Peyer's patch (tissue), 4 donors: ENCODE results near the gene SPATA3.

Experiments used
- POLR2A ChIP-seq, 2 donors: fragments of 450-650 bp; IDR thresholded peaks; one replicate each; pipeline ENCODE4 v1.5.1; 2017; ENCODE audit warnings: antibody characterized with exemption in 2 of 2, mild to moderate bottlenecking in 2 of 2, moderate library complexity in 2 of 2
- TF ChIP-seq, protein P1 (sequence below), 6 experiments: fragments of 450-650 bp in 4 of 6; fragments of 200-600 bp in 2 of 6; sonication (generic) in 1 of 6; IDR thresholded peaks; one replicate each; pipeline ENCODE4 v1.5.1; 2017 to 2019; ENCODE audit warnings: antibody characterized with exemption in 6 of 6, mild to moderate bottlenecking in 3 of 6, moderate library complexity in 1 of 6

DNA sequence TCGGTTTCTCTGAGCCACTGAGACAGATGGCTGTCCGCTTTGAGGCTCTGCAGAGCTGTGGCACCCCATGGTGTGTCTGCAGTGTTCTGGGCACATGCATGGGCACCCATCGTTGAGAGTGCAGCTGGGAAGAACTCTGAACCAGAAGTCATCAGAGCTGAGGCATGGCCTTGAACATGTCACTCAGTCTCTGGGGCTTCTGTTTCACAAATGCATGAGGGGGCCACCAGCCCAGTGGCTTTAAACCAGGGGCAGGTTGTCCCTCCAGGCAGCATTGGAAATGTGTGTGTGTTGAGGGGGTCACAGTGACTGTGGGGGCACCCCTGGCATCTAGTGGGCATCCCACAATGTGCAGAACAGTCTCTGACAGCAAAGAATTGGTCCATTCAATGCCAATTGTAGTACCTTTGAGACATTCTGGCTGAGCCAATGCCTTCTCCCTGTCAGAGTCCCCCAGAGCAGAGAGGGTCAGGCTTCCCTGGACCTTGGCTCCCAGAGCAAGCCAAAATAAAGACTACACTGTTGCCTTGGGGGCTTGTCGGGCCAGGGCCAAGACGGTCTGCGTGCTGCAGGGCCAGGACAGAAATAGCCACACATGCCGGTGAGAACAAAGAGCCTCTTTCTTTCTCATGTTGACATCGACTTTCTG, 51.5 kb downstream of the SPATA3 start:
- TF ChIP-seq, protein P1, sequence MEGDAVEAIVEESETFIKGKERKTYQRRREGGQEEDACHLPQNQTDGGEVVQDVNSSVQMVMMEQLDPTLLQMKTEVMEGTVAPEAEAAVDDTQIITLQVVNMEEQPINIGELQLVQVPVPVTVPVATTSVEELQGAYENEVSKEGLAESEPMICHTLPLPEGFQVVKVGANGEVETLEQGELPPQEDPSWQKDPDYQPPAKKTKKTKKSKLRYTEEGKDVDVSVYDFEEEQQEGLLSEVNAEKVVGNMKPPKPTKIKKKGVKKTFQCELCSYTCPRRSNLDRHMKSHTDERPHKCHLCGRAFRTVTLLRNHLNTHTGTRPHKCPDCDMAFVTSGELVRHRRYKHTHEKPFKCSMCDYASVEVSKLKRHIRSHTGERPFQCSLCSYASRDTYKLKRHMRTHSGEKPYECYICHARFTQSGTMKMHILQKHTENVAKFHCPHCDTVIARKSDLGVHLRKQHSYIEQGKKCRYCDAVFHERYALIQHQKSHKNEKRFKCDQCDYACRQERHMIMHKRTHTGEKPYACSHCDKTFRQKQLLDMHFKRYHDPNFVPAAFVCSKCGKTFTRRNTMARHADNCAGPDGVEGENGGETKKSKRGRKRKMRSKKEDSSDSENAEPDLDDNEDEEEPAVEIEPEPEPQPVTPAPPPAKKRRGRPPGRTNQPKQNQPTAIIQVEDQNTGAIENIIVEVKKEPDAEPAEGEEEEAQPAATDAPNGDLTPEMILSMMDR (IDR thresholded peaks at IDR 0.05), result no peak
- TF ChIP-seq POLR2A (IDR thresholded peaks at IDR 0.05), result no peak
